Karpas-422 (cell line): Measurements from ENCODE around the gene ANKHD1. TPM values are rescaled to one million over a fixed set of nuclear protein-coding genes. Genes with fewer than 3 reads are reported as not detected.

Source experiments
- DNase-seq: peaks from one replicate; pipeline ENCODE4 v3.0.0-alpha.2; 2015
- H2AFZ ChIP-seq: fragments of 200-600 bp; sonication (generic); 2 replicates; pipeline ENCODE4 v1.6.1; 2014; ENCODE audit warnings: antibody characterized with exemption, low read length, mixed read lengths
- H3K27ac ChIP-seq: fragments of 200-600 bp; sonication (generic); 2 replicates; pipeline ENCODE4 v1.5.1; 2014; ENCODE audit warnings: mild to moderate bottlenecking, low read length, moderate library complexity
- H3K27me3 ChIP-seq: fragments of 200-600 bp; sonication (generic); 2 replicates; pipeline ENCODE4 v1.6.1; 2014; ENCODE audit warnings: low read length, mixed read lengths
- H3K36me3 ChIP-seq: fragments of 200-600 bp; sonication (generic); 2 replicates; pipeline ENCODE4 v1.6.1; 2014; ENCODE audit warnings: low read length, mixed read lengths; ENCODE audit not compliant: insufficient read depth
- H3K4me1 ChIP-seq: fragments of 200-600 bp; sonication (generic); 2 replicates; pipeline ENCODE4 v1.6.1; 2014; ENCODE audit warnings: mild to moderate bottlenecking, low read length, mixed read lengths
- H3K4me2 ChIP-seq: fragments of 200-600 bp; sonication (generic); 2 replicates; pipeline ENCODE4 v1.6.1; 2014; ENCODE audit warnings: low read length, low read depth, mild to moderate bottlenecking; ENCODE audit not compliant: poor library complexity, severe bottlenecking
- H3K4me3 ChIP-seq: fragments of 200-600 bp; sonication (generic); 2 replicates; pipeline ENCODE4 v1.5.1; 2014; ENCODE audit warnings: mild to moderate bottlenecking, antibody characterized with exemption, low read length, mixed read lengths
- H3K79me2 ChIP-seq: fragments of 200-600 bp; sonication (generic); 2 replicates; pipeline ENCODE4 v1.6.1; 2014; ENCODE audit warnings: mild to moderate bottlenecking, low read length, mixed read lengths
- H3K9ac ChIP-seq: fragments of 200-600 bp; sonication (generic); 2 replicates; pipeline ENCODE4 v1.6.0; 2014; ENCODE audit warnings: low read length
- H3K9me2 ChIP-seq: fragments of 200-600 bp; sonication (generic), shearing (Covaris generic); replicated peaks from 2 replicates; pipeline ENCODE4 v1.6.0; 2014; ENCODE audit warnings: mild to moderate bottlenecking, low read length, moderate library complexity; ENCODE audit not compliant: insufficient read depth
- H3K9me3 ChIP-seq: fragments of 300-700, 200-600 bp; sonication (generic); 2 replicates; pipeline ENCODE4 v1.6.1; 2014; ENCODE audit warnings: low read length, mixed read lengths
- H4K20me1 ChIP-seq: fragments of 200-600 bp; sonication (generic); 2 replicates; pipeline ENCODE4 v1.6.1; 2014; ENCODE audit warnings: mild to moderate bottlenecking, antibody characterized with exemption, low read length, low read depth; ENCODE audit not compliant: insufficient read depth
- total RNA-seq: library from RNA; depleted of rRNA; stranded (reverse); fragments of >200 nt; shearing (Covaris generic); gene quantifications from 2 replicates; pipeline ENCODE4 v1.2.3, GENCODE V29; 2014; ENCODE audit warnings: low replicate concordance; rRNA removed

ANKHD1 gene, protein sequence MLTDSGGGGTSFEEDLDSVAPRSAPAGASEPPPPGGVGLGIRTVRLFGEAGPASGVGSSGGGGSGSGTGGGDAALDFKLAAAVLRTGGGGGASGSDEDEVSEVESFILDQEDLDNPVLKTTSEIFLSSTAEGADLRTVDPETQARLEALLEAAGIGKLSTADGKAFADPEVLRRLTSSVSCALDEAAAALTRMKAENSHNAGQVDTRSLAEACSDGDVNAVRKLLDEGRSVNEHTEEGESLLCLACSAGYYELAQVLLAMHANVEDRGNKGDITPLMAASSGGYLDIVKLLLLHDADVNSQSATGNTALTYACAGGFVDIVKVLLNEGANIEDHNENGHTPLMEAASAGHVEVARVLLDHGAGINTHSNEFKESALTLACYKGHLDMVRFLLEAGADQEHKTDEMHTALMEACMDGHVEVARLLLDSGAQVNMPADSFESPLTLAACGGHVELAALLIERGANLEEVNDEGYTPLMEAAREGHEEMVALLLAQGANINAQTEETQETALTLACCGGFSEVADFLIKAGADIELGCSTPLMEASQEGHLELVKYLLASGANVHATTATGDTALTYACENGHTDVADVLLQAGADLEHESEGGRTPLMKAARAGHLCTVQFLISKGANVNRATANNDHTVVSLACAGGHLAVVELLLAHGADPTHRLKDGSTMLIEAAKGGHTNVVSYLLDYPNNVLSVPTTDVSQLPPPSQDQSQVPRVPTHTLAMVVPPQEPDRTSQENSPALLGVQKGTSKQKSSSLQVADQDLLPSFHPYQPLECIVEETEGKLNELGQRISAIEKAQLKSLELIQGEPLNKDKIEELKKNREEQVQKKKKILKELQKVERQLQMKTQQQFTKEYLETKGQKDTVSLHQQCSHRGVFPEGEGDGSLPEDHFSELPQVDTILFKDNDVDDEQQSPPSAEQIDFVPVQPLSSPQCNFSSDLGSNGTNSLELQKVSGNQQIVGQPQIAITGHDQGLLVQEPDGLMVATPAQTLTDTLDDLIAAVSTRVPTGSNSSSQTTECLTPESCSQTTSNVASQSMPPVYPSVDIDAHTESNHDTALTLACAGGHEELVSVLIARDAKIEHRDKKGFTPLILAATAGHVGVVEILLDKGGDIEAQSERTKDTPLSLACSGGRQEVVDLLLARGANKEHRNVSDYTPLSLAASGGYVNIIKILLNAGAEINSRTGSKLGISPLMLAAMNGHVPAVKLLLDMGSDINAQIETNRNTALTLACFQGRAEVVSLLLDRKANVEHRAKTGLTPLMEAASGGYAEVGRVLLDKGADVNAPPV (N-terminal part only)
- 110 and 119 TPM in 2 replicates for total RNA-seq

DNA sequence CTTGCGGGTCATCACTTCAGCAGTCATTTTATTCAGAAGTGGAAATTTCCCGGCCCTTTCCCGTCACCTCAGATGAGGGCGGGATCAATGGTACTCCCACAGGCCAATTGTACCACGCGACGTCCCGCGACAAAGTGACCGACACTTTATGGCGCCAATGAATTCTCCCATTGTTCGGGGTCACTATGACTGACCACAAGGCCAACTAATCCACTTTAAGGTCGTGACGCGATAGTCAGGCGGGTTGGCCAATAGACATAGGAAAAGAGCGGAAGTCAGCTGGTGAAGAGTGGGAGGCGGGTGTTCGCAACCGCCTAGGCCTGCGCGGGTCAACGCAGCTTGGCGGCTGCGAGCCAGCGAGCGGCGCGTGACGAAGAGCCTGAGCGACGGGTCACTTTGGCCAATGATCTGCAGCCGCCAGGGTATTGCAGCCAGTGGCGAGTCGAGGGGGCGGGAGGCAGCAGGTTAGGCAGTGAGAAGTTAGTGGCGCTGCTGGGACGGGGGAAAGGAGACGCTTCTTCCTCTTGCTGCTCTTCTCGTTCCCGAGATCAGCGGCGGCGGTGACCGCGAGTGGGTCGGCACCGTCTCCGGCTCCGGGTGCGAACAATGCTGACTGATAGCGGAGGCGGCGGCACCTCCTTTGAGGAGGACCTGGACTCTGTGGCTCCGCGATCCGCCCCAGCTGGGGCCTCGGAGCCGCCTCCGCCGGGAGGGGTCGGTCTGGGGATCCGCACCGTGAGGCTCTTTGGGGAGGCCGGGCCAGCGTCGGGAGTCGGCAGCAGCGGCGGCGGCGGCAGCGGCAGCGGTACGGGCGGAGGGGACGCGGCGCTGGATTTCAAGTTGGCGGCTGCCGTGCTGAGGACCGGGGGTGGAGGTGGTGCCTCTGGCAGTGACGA is at the start of gene ANKHD1:
ANKHD1 (plus strand) TSS at position 472 of the 896 bp plus-strand sequence; CDS start at position 607, 135 bp downstream.
- Histone ChIP-seq H4K20me1 (peaks cover 25% of the 10 kb centered on the region), H3K9ac (peak within 1 kb of the TSS; percentile 93), H2AFZ (peak within 1 kb of the TSS; percentile 29), H3K36me3 (peaks cover 4% of the 10 kb centered on the region; the same call in 1 of the 2 replicates), H3K4me1 (peaks cover 27% of the 10 kb centered on the region), H3K4me2 (peak within 1 kb of the TSS; percentile 91), H3K27me3 (no peaks in the 10 kb centered on the region), H3K27ac (peak within 1 kb of the TSS; percentile 79), H3K4me3 (peak within 1 kb of the TSS; percentile 96), H3K9me2 (no peaks in the 10 kb centered on the region), H3K79me2 (peaks cover 80% of the 10 kb centered on the region), H3K9me3 (no peaks in the 10 kb centered on the region)
- DNase-seq = peak; percentile 100

- no peaks in the 10 kb centered on the region for H3K9me2 ChIP-seq
- H3K4me3 ChIP-seq = no peak overlapping the region
- DNase-seq = no peak
- H3K9me3 ChIP-seq = no peaks in the 10 kb centered on the region
- H3K79me2 ChIP-seq = no peaks in the 10 kb centered on the region
- no peak overlapping the region for H3K9ac ChIP-seq
- peaks cover 3% of the 10 kb centered on the region for H3K4me1 ChIP-seq
- H3K27me3 ChIP-seq = no peaks in the 10 kb centered on the region
- no peak overlapping the region for H3K27ac ChIP-seq
- H2AFZ ChIP-seq = no peak overlapping the region
- no peaks in the 10 kb centered on the region for H3K36me3 ChIP-seq
- no peak overlapping the region for H3K4me2 ChIP-seq
- H4K20me1 ChIP-seq = no peaks in the 10 kb centered on the region
Observed at GRCh38 chr5:140355546-140355945, 46.1 kb upstream of the ANKHD1 start.

- Histone ChIP-seq H3K9ac (peak overlapping the region; percentile 34; the same call in 1 of the 2 replicates), H3K4me3 (no peak overlapping the region), H3K79me2 (no peaks in the 10 kb centered on the region), H3K36me3 (no peaks in the 10 kb centered on the region), H3K27ac (no peak overlapping the region), H3K4me2 (no peak overlapping the region), H4K20me1 (no peaks in the 10 kb centered on the region), H3K4me1 (peaks cover 3% of the 10 kb centered on the region), H2AFZ (peak overlapping the region; percentile 64), H3K27me3 (no peaks in the 10 kb centered on the region), H3K9me2 (no peaks in the 10 kb centered on the region), H3K9me3 (no peaks in the 10 kb centered on the region)
- DNase-seq = no peak
Observed at GRCh38 chr5:140356853-140357725, 44.5 kb upstream of the ANKHD1 start.

DNA sequence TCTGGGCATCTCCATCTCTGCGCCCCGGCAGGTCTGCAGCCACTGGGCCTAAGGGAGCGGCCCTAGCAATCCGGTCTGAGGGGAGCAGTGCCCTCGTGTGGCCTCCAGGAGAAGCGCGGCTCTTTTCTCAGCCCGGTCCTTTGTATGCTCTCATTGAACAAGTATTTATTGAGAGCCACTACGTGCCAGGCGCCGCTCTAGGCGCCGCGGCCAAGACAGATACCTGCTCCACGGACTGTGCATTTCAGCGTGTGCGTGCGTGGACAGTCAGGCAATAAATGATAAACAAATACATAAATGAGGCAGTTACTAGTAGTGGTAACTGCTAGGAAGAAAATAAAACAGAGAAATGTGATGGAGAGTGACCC is 43.9 kb upstream of the ANKHD1 start:
- no peak overlapping the region for H3K4me2 ChIP-seq
- peak; percentile 92 for DNase-seq
- no peaks in the 10 kb centered on the region for H3K9me2 ChIP-seq
- H3K4me3 ChIP-seq = no peak overlapping the region
- no peak overlapping the region for H3K27ac ChIP-seq
- H2AFZ ChIP-seq = peak overlapping the region; percentile 64
- peaks cover 3% of the 10 kb centered on the region for H3K4me1 ChIP-seq
- no peaks in the 10 kb centered on the region for H4K20me1 ChIP-seq
- H3K9me3 ChIP-seq = no peaks in the 10 kb centered on the region
- no peaks in the 10 kb centered on the region for H3K27me3 ChIP-seq
- H3K9ac ChIP-seq = peak overlapping the region; percentile 34; the same call in 1 of the 2 replicates
- H3K79me2 ChIP-seq = no peaks in the 10 kb centered on the region
- no peaks in the 10 kb centered on the region for H3K36me3 ChIP-seq

- no peak overlapping the region for H3K27ac ChIP-seq
- no peak overlapping the region for H3K4me2 ChIP-seq
Observed at GRCh38 chr5:140358738-140359310, 42.8 kb upstream of the ANKHD1 start.

DNA sequence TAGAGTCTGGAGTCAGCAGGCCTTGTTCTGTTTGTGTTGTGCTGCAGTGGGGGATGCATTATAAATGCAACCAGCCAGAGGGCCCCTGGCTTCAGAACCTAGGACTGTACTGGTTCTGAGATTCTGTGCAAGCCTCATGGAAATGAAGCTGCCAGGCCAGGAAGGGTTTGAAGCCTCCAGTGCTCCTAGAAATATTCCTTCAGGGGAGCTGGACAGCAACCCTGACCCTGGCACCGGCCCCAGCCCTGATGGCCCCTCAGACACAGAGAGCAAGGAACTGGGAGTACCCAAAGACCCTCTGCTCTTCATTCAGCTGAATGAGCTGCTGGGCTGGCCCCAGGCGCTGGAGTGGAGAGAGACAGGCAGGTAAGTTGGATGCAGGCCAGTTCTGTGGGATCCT is 41.5 kb upstream of the ANKHD1 start, which contains the start of gene SLC4A9:
SLC4A9 (plus strand) TSS at position 94 of the 400 bp plus-strand sequence; CDS start at position 137, 43 bp downstream.
- H3K79me2 ChIP-seq = no peaks in the 10 kb centered on the region
- H3K4me2 ChIP-seq = no peak within 1 kb of the TSS
- H3K9me2 ChIP-seq = no peaks in the 10 kb centered on the region
- no peak within 1 kb of the TSS for H3K27ac ChIP-seq
- no peak within 1 kb of the TSS for H2AFZ ChIP-seq
- DNase-seq = no peak
- H3K9me3 ChIP-seq = no peaks in the 10 kb centered on the region
- H3K36me3 ChIP-seq = no peaks in the 10 kb centered on the region
- H3K4me3 ChIP-seq = no peak within 1 kb of the TSS
- H4K20me1 ChIP-seq = no peaks in the 10 kb centered on the region
- H3K9ac ChIP-seq = no peak within 1 kb of the TSS
- no peaks in the 10 kb centered on the region for H3K27me3 ChIP-seq
- peaks cover 6% of the 10 kb centered on the region for H3K4me1 ChIP-seq

More at GRCh38 chr5:140358738-140359310, 42.8 kb upstream of the ANKHD1 start:
- Histone ChIP-seq H2AFZ (no peak overlapping the region), H3K27me3 (no peaks in the 10 kb centered on the region), H4K20me1 (no peaks in the 10 kb centered on the region), H3K9me3 (no peaks in the 10 kb centered on the region), H3K79me2 (no peaks in the 10 kb centered on the region), H3K4me1 (peaks cover 6% of the 10 kb centered on the region), H3K9ac (no peak overlapping the region), H3K36me3 (no peaks in the 10 kb centered on the region), H3K9me2 (no peaks in the 10 kb centered on the region), H3K4me3 (no peak overlapping the region)
- DNase-seq = no peak
